DOHH2 (cell line): ENCODE results near the gene DHX32.

ENCODE experiments used
- H3F3A ChIP-seq: fragments of 200-600 bp; sonication (generic), shearing (Covaris generic); 2 replicates; pipeline ENCODE4 v1.6.0; 2016; ENCODE audit warnings: antibody characterized with exemption, mild to moderate bottlenecking; ENCODE audit not compliant: control insufficient read depth, insufficient read depth
- H3K27ac ChIP-seq: fragments of 200-600 bp; sonication (generic); 2 replicates; pipeline ENCODE4 v1.5.1; 2014; ENCODE audit warnings: low read depth, mild to moderate bottlenecking, low read length, moderate library complexity
- H3K27me3 ChIP-seq: fragments of 200-600 bp; sonication (generic); 2 replicates; pipeline ENCODE4 v1.6.1; 2014; ENCODE audit warnings: mild to moderate bottlenecking, low read length, mixed read lengths; ENCODE audit not compliant: control insufficient read depth
- H3K36me3 ChIP-seq: fragments of 200-600 bp; sonication (generic); 2 replicates; pipeline ENCODE4 v1.6.1; 2014; ENCODE audit warnings: mild to moderate bottlenecking, low read length, moderate library complexity, mixed read lengths; ENCODE audit not compliant: control insufficient read depth
- H3K4me1 ChIP-seq: fragments of 200-600 bp; sonication (generic); 2 replicates; pipeline ENCODE4 v1.6.1; 2014; ENCODE audit warnings: mild to moderate bottlenecking, low read length, mixed read lengths; ENCODE audit not compliant: control insufficient read depth
- H3K4me2 ChIP-seq: fragments of 200-600 bp; sonication (generic); 2 replicates; pipeline ENCODE4 v1.6.0; 2014; ENCODE audit warnings: mild to moderate bottlenecking, low read length, moderate library complexity
- H3K4me3 ChIP-seq: fragments of 200-600 bp; sonication (generic); 2 replicates; pipeline ENCODE4 v1.5.1; 2014; ENCODE audit warnings: mild to moderate bottlenecking, low read length, mixed read lengths
- H3K79me2 ChIP-seq: fragments of 200-600 bp; sonication (generic); 2 replicates; pipeline ENCODE4 v1.6.1; 2014; ENCODE audit warnings: mild to moderate bottlenecking, low read length, mixed read lengths; ENCODE audit not compliant: control insufficient read depth
- H3K9me2 ChIP-seq: fragments of 200-600 bp; sonication (generic); replicated peaks from 2 replicates; pipeline ENCODE4 v1.6.1; 2014; ENCODE audit warnings: mild to moderate bottlenecking, low read length, mixed read lengths; ENCODE audit not compliant: control insufficient read depth
- H3K9me3 ChIP-seq: fragments of 200-600 bp; sonication (generic); 2 replicates; pipeline ENCODE4 v1.6.1; 2014; ENCODE audit warnings: antibody characterized with exemption, low read length, mixed read lengths; ENCODE audit not compliant: control insufficient read depth, insufficient read depth
- H4K20me1 ChIP-seq: fragments of 200-600 bp; sonication (generic); 2 replicates; pipeline ENCODE4 v1.6.0; 2014; ENCODE audit warnings: low read depth, mild to moderate bottlenecking, antibody characterized with exemption, low read length, moderate library complexity; ENCODE audit not compliant: control insufficient read depth, insufficient read depth
- EZH2phosphoT487 ChIP-seq: fragments of 200-600 bp; sonication (generic); IDR thresholded peaks from 2 replicates; pipeline ENCODE4 v1.6.1; 2017; ENCODE audit warnings: borderline replicate concordance, mild to moderate bottlenecking, antibody characterized with exemption, low read length, moderate library complexity, mixed read lengths
- TF ChIP-seq, protein P1 (sequence below): fragments of 200-600 bp; sonication (generic); IDR thresholded peaks from one replicate; pipeline ENCODE4 v1.5.1; 2014; ENCODE audit warnings: antibody characterized with exemption, mild to moderate bottlenecking, low read depth, low read length; ENCODE audit not compliant: poor library complexity, severe bottlenecking

The DHX32 gene

DNA sequence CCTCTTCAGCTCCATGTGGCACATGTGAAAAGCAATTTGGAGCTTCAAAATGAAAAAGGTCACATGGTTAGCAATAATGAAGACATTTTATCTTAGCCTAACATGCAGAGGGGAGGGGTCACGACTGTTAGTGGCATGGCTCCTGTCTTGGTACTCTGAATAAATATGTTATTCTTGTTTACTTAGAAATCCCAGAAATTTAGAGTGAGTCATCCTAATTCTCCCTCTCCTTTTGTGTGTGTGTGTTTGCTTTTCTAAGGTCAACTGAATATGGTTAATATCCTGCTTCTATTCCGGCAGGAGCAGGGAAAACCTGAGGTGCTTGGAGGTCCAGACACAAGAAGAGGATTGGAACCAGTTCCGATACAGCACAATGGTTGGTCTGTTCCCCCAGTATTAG, 40.1 kb downstream of the DHX32 start:
- TF ChIP-seq EZH2phosphoT487: no peak
- TF ChIP-seq, protein P1, sequence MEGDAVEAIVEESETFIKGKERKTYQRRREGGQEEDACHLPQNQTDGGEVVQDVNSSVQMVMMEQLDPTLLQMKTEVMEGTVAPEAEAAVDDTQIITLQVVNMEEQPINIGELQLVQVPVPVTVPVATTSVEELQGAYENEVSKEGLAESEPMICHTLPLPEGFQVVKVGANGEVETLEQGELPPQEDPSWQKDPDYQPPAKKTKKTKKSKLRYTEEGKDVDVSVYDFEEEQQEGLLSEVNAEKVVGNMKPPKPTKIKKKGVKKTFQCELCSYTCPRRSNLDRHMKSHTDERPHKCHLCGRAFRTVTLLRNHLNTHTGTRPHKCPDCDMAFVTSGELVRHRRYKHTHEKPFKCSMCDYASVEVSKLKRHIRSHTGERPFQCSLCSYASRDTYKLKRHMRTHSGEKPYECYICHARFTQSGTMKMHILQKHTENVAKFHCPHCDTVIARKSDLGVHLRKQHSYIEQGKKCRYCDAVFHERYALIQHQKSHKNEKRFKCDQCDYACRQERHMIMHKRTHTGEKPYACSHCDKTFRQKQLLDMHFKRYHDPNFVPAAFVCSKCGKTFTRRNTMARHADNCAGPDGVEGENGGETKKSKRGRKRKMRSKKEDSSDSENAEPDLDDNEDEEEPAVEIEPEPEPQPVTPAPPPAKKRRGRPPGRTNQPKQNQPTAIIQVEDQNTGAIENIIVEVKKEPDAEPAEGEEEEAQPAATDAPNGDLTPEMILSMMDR: no peak
- H3F3A ChIP-seq: no peaks in the 10 kb centered on the region
- H3K4me3 ChIP-seq: no peak overlapping the region
- no peaks in the 10 kb centered on the region for H3K9me2 ChIP-seq
- no peaks in the 10 kb centered on the region for H3K27me3 ChIP-seq
- H4K20me1 ChIP-seq: no peaks in the 10 kb centered on the region; the same call in 1 of the 2 replicates
- no peak overlapping the region for H3K27ac ChIP-seq
- H3K9me3 ChIP-seq: no peaks in the 10 kb centered on the region
- no peaks in the 10 kb centered on the region for H3K4me1 ChIP-seq
- peaks cover 63% of the 10 kb centered on the region for H3K36me3 ChIP-seq
- H3K4me2 ChIP-seq: no peak overlapping the region
- no peaks in the 10 kb centered on the region for H3K79me2 ChIP-seq

DNA sequence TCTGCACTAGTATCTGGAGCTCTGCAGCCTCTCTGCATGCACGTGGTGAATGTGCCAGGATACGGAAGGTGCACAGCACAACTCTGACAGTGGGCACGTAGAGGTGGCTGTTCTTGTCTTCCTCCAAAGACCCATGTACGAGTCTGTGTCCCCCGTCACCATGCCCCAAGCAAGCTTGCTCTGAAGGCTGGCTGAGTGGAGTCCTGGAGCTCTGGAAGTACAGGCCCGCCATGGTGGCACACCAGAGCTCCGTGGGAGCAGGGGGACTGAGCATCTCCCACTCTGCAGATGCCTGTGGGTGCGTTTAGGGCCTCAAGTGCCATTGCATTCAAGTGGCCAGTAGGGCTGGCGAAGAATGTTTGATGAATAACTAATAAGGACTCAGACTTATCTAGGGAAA, 40.7 kb downstream of the DHX32 start:
- Histone ChIP-seq H3K27ac (no peak overlapping the region), H3K36me3 (peaks cover 66% of the 10 kb centered on the region)

GRCh38 chr10:125838802-125839575, 42.1 kb downstream of the DHX32 start:
- no peaks in the 10 kb centered on the region; the same call in 1 of the 2 replicates for H4K20me1 ChIP-seq
- no peaks in the 10 kb centered on the region for H3K9me3 ChIP-seq
- H3K36me3 ChIP-seq: peaks cover 70% of the 10 kb centered on the region
- no peaks in the 10 kb centered on the region for H3F3A ChIP-seq
- no peak overlapping the region for H3K4me2 ChIP-seq
- no peak overlapping the region for H3K27ac ChIP-seq
- H3K27me3 ChIP-seq: no peaks in the 10 kb centered on the region
- H3K79me2 ChIP-seq: no peaks in the 10 kb centered on the region
- no peaks in the 10 kb centered on the region for H3K9me2 ChIP-seq
- no peak overlapping the region for H3K4me3 ChIP-seq
- TF ChIP-seq, protein P1: no peak
- no peak for TF ChIP-seq EZH2phosphoT487
- H3K4me1 ChIP-seq: no peaks in the 10 kb centered on the region

More for the DNA sequence above, 40.7 kb downstream of the DHX32 start:
- TF ChIP-seq, protein P1: no peak
- no peak for TF ChIP-seq EZH2phosphoT487
- H3K4me1 ChIP-seq: no peaks in the 10 kb centered on the region
- H3K9me3 ChIP-seq: no peaks in the 10 kb centered on the region
- H3K9me2 ChIP-seq: no peaks in the 10 kb centered on the region
- no peaks in the 10 kb centered on the region for H3K79me2 ChIP-seq
- H3K4me2 ChIP-seq: no peak overlapping the region
- no peaks in the 10 kb centered on the region for H3K27me3 ChIP-seq
- no peak overlapping the region for H3K4me3 ChIP-seq
- no peaks in the 10 kb centered on the region for H3F3A ChIP-seq
- H4K20me1 ChIP-seq: no peaks in the 10 kb centered on the region; the same call in 1 of the 2 replicates
